Measurements from ENCODE around the gene ACSM6. TPM values are rescaled to one million over a fixed set of nuclear protein-coding genes. Genes with fewer than 3 reads are reported as not detected.
A peak's percentile ranks its signal among the peaks of the same experiment; 100 is the strongest.

The ACSM6 gene
- total RNA-seq, 4 donors from 2014 or later: 1.2 TPM; not detected in 3

DNA sequence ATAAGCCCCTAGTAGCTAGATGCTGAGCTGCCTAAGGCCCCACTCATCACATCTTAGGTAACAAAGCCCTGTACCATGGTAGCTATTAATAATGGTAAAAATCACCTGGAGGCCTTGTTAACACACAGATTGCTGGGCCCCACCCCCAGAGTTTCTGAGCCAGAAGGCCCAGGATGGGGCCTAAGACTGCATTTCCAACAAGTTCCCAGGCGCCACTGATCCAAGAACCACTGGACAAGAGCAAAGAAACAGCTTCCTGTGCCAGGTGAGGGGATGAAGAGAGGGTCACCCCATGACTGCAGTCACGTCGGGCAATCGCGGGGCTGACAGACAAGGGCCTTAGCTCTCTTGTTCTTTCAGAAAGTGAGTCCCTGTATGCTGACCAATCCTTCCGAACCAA, 46.8 kb downstream of the ACSM6 start:
- Histone ChIP-seq H3K27ac (no peak overlapping the region), H3K9me3 (no peaks in the 10 kb centered on the region)
- TF ChIP-seq EP300 (IDR thresholded peaks at IDR 0.05) (no peak), POLR2AphosphoS5 (IDR thresholded peaks at IDR 0.05) (no peak), POLR2A (IDR thresholded peaks at IDR 0.05) (no peak)
- TF ChIP-seq, protein P1, sequence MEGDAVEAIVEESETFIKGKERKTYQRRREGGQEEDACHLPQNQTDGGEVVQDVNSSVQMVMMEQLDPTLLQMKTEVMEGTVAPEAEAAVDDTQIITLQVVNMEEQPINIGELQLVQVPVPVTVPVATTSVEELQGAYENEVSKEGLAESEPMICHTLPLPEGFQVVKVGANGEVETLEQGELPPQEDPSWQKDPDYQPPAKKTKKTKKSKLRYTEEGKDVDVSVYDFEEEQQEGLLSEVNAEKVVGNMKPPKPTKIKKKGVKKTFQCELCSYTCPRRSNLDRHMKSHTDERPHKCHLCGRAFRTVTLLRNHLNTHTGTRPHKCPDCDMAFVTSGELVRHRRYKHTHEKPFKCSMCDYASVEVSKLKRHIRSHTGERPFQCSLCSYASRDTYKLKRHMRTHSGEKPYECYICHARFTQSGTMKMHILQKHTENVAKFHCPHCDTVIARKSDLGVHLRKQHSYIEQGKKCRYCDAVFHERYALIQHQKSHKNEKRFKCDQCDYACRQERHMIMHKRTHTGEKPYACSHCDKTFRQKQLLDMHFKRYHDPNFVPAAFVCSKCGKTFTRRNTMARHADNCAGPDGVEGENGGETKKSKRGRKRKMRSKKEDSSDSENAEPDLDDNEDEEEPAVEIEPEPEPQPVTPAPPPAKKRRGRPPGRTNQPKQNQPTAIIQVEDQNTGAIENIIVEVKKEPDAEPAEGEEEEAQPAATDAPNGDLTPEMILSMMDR (IDR thresholded peaks at IDR 0.05): no peak

DNA sequence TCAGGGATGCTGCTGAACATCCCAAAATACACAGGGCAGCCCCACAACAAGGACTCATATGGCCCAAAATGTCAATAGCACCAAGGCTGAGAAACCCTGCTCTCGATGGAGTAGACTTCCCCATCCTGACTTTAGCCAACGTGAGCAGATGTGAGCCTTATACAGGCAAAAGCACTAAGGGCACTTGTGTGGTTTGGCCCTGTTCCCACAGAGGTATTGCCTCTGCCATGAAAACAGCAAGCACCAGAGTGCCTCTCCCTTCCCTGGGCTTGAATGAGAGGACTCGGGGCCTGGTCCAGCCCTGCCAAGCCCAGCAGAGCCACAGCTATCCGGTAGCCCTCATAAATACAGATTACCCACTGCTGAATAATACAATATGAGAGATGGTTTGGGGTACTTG, 47.5 kb downstream of the ACSM6 start:
- Histone ChIP-seq H3K4me3 (no peak overlapping the region), H3K4me1 (peaks cover 0 to under 1% (median 0%) of the 10 kb centered on the region in 3 donors), H3K27me3 (no peaks in the 10 kb centered on the region), H3K27ac (no peak overlapping the region), H3K36me3 (peaks cover 0 to 60% of the 10 kb centered on the region in 2 donors), H3K9me3 (no peaks in the 10 kb centered on the region)
- WGBS, 2 donors (ENCODE audit: low coverage in 1 of 2): 83% methylated on average over 1 of the region's 4 CpGs; no CpG with 5 or more reads in 1 of the 2 donors
- ATAC-seq: no peak
- TF ChIP-seq, protein P1 (IDR thresholded peaks at IDR 0.05): no peak
- TF ChIP-seq POLR2A (IDR thresholded peaks at IDR 0.05): no peak
- TF ChIP-seq POLR2AphosphoS5 (IDR thresholded peaks at IDR 0.05): no peak
- TF ChIP-seq EP300 (IDR thresholded peaks at IDR 0.05): no peak

More for the DNA sequence above, 46.8 kb downstream of the ACSM6 start:
- Histone ChIP-seq H3K27me3 (no peaks in the 10 kb centered on the region), H3K36me3 (peaks cover 0 to 61% of the 10 kb centered on the region in 2 donors), H3K4me3 (no peak overlapping the region), H3K4me1 (no peaks in the 10 kb centered on the region)
- WGBS, 2 donors (ENCODE audit: low coverage in 1 of 2): 90 to 100% methylated on average over 5 to 6 of the region's 6 CpGs
- no peak for ATAC-seq

DNA sequence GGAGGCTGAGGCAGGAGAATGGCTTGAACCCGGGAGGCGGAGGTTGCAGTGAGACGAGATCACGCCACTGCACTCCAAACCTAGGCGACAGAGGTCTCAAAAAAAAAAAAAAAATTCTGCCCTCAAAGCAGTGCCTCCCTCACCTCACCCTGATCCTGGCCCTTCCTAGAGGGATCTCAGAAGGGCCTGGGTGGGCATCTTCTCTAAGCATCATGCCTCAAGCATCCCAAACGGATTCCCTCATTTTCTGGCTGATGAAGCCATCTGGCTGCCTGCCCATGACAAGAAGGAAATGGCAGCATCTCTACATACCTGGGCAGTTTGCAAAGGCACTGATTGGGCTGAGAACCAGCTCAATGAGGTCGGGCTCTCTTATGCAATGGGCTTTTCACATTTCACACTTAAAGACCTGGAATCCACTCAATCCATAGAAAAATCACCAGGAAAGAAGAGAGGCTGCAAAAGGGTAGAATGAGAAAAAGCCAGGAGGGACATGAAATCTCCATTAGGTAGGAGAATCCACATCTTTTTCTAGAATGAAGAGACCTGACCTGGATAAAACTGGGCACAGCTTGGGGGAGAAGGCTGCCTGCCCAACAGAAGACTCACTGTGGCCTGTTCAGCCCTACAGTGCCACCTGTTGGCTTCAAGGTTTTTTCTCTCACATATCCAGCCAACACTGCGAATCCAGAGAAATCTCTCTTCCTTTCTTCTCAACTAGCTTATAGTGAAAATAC, 48.7 kb downstream of the ACSM6 start:
- H3K27ac ChIP-seq: no peak overlapping the region
- TF ChIP-seq, protein P1 (IDR thresholded peaks at IDR 0.05): peak in 3 of 4 experiments; percentile 45 to 63 (median 50)
- TF ChIP-seq POLR2A (IDR thresholded peaks at IDR 0.05) (no peak), EP300 (IDR thresholded peaks at IDR 0.05) (no peak)
- H3K4me3 ChIP-seq: no peak overlapping the region
- 60 to 85% methylated on average over 1 to 7 of the region's 8 CpGs for WGBS, 2 donors (ENCODE audit: low coverage in 1 of 2)
- H3K27me3 ChIP-seq: no peaks in the 10 kb centered on the region
- H3K4me1 ChIP-seq: peaks cover 0 to 13% (median 12%) of the 10 kb centered on the region in 3 donors
- ATAC-seq: peak; percentile 56
- no peaks in the 10 kb centered on the region for H3K9me3 ChIP-seq
- peaks cover 0 to 51% of the 10 kb centered on the region in 2 donors for H3K36me3 ChIP-seq

DNA sequence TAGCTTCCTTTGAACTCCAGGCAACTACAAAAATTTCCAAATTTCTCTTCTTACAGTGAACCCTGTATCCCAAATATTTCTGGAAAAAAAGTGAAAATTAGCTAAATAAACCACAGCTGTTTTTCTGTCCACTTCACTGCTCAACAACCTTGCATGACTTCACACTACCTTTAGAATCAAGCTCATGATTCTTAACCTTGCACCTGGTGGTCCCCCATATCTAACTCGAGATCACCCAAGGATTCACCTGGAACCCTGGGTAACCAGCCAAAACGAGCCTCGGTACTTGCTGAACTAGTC, 49.2 kb downstream of the ACSM6 start:
- no peaks in the 10 kb centered on the region for H3K27me3 ChIP-seq
- no peak overlapping the region for H3K4me3 ChIP-seq
- no peak for ATAC-seq
- H3K36me3 ChIP-seq: peaks cover 0 to 46% of the 10 kb centered on the region in 2 donors
- H3K4me1 ChIP-seq: peaks cover 0 to 17% (median 12%) of the 10 kb centered on the region in 3 donors
- WGBS, 2 donors (ENCODE audit: low coverage in 1 of 2): 50 to 67% methylated on average over 3 of the region's 3 CpGs
- H3K27ac ChIP-seq: no peak overlapping the region
- no peaks in the 10 kb centered on the region for H3K9me3 ChIP-seq
- TF ChIP-seq, protein P1 (IDR thresholded peaks at IDR 0.05): no peak
- TF ChIP-seq POLR2A (IDR thresholded peaks at IDR 0.05): no peak
- no peak for TF ChIP-seq EP300 (IDR thresholded peaks at IDR 0.05)
- no peak for TF ChIP-seq POLR2AphosphoS5 (IDR thresholded peaks at IDR 0.05)

DNA sequence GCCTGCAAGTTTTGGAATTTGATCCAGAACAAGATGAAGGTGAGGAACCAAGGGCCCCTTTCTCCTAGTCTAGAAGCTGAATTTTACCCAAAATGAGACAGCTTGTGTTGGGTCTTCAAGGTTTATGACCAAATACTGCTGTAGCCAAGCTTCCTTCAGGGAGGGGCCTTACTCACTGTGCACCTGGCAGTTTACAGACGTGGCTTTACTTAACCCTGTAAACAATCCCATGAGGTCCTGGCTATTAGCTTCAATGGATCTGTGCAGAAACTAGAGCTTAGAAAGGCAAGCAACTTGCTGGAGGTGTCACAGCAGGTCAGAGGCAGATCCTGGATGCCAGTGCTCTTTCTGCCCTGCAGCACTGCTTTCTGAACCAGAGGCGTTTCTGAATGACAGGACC, 50.1 kb downstream of the ACSM6 start:
- no peak for ATAC-seq
- Histone ChIP-seq H3K4me1 (peaks cover 0 to 23% (median 12%) of the 10 kb centered on the region in 3 donors), H3K27ac (no peak overlapping the region), H3K4me3 (no peak overlapping the region), H3K9me3 (no peaks in the 10 kb centered on the region), H3K27me3 (no peaks in the 10 kb centered on the region), H3K36me3 (peaks cover 0 to 49% of the 10 kb centered on the region in 2 donors)
- WGBS, 2 donors (ENCODE audit: low coverage in 1 of 2): 80 to 86% methylated on average over 1 of the region's 2 CpGs
- no peak for TF ChIP-seq EP300 (IDR thresholded peaks at IDR 0.05)
- TF ChIP-seq POLR2A (IDR thresholded peaks at IDR 0.05): no peak
- TF ChIP-seq, protein P1 (IDR thresholded peaks at IDR 0.05): no peak
- no peak for TF ChIP-seq POLR2AphosphoS5 (IDR thresholded peaks at IDR 0.05)
